Skin of body (tissue), 2 donors: Measurements from ENCODE around the gene ZBTB6. TPM values are rescaled to one million over a fixed set of nuclear protein-coding genes. Genes with fewer than 3 reads are reported as not detected.

Source experiments
- small RNA-seq: library from RNA; depleted of rRNA; stranded (forward); fragments of <200 nt; gene quantifications from one replicate; pipeline ENCODE3, GENCODE V24; 2014; ENCODE audit warnings: low replicate concordance
- total RNA-seq: library from RNA; depleted of rRNA; stranded (reverse); fragments of >200 nt; gene quantifications from one replicate; pipeline ENCODE4 v1.2.3, GENCODE V29; 2014

Gene ZBTB6
- total RNA-seq, 1 donor from 2014 or later: 23.5 TPM

Small RNA genes lying within 50 kb of the gene (small RNA-seq; reads per million reads assigned to genes)
- gene RNY1P15 (not detected), gene SNORD90 (1,760 reads per million, percentile 99 among the genes with 10 or more reads in this experiment)

Other genes starting within 250 kb of the ZBTB6 start
- gene OR1L3, start 238.2 kb downstream of the ZBTB6 start, total RNA-seq: not detected
- not detected for gene OR1L4, start 189.3 kb downstream of the ZBTB6 start, total RNA-seq
- gene OR1L6, start 171.0 kb downstream of the ZBTB6 start, total RNA-seq: not detected
- gene OR5C1, start 124.4 kb downstream of the ZBTB6 start, total RNA-seq: not detected
- gene OR1K1, start 113.2 kb downstream of the ZBTB6 start, total RNA-seq: not detected
- 28.3 TPM for gene PDCL, start 84.7 kb downstream of the ZBTB6 start, total RNA-seq
- gene RC3H2, start 8.0 kb downstream of the ZBTB6 start, total RNA-seq: 39.3 TPM
- 6.7 TPM for gene ZBTB26, start 18.2 kb upstream of the ZBTB6 start, total RNA-seq
- gene RABGAP1, start 27.7 kb upstream of the ZBTB6 start, total RNA-seq: 66.8 TPM
- 4.3 TPM for gene GPR21, start 120.3 kb upstream of the ZBTB6 start, total RNA-seq